ENCODE measurements around the gene C14orf119. TPM values are rescaled to one million over a fixed set of nuclear protein-coding genes. Genes with fewer than 3 reads are reported as not detected.

C14orf119 gene
- total RNA-seq, 3 donors from 2014 or later (not counting 1 experiment from before 2014, with no cell fraction given): 10.6 to 19.0 (median 14.7) TPM

DNA sequence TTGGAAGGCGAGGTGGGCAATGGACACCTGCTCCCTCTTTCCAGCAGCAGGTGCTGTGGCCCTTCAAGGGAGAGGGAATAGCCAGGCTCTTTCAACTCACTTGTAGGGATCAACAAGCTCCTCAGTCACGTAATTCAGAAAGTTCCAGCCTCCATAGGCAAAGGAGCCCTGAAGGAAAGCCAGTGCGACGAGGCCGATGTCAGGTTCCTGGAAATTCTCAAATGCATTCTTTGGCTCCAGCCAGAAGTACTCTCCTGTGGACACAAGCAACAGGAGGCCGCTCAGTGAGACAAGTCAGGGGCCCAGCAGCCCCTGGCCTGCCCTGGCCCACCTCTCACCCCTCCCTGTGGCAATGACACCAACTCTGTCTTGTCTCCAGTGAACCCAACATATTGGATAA lies 45.1 kb downstream of the C14orf119 start:
- Mint-ChIP-seq H3K27me3 (ENCODE audit: low read depth in 2 of 2) (peaks cover 0 to 2% of the 10 kb centered on the region in 2 donors), H3K36me3 (no peaks in the 10 kb centered on the region), H3K4me1 (no peaks in the 10 kb centered on the region), H3K9me3 (no peaks in the 10 kb centered on the region), H3K27ac (no peak overlapping the region), H3K4me3 (no peak overlapping the region)
- Histone ChIP-seq H3K36me3 (ENCODE audit: control insufficient read depth, insufficient read depth, low read length) (no peaks in the 10 kb centered on the region), H3K27me3 (ENCODE audit: control insufficient read depth, insufficient read depth, low read length) (no peaks in the 10 kb centered on the region), H3K4me1 (ENCODE audit: control insufficient read depth, insufficient read depth, low read length) (no peaks in the 10 kb centered on the region), H3K27ac (ENCODE audit: low read length) (no peak overlapping the region), H3K4me3 (ENCODE audit: low read length) (no peak overlapping the region), H3K9me3 (ENCODE audit: control insufficient read depth, insufficient read depth, low read length) (no peaks in the 10 kb centered on the region)
- no peak for DNase-seq
- intact Hi-C loops (cut with micrococcal nuclease): no loop called here
- TF ChIP-seq, protein P1, sequence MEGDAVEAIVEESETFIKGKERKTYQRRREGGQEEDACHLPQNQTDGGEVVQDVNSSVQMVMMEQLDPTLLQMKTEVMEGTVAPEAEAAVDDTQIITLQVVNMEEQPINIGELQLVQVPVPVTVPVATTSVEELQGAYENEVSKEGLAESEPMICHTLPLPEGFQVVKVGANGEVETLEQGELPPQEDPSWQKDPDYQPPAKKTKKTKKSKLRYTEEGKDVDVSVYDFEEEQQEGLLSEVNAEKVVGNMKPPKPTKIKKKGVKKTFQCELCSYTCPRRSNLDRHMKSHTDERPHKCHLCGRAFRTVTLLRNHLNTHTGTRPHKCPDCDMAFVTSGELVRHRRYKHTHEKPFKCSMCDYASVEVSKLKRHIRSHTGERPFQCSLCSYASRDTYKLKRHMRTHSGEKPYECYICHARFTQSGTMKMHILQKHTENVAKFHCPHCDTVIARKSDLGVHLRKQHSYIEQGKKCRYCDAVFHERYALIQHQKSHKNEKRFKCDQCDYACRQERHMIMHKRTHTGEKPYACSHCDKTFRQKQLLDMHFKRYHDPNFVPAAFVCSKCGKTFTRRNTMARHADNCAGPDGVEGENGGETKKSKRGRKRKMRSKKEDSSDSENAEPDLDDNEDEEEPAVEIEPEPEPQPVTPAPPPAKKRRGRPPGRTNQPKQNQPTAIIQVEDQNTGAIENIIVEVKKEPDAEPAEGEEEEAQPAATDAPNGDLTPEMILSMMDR (IDR thresholded peaks at IDR 0.05): no peak
- 90% methylated on average over 6 of the region's 6 CpGs for WGBS (ENCODE audit: insufficient coverage)
- ATAC-seq: no peak

DNA sequence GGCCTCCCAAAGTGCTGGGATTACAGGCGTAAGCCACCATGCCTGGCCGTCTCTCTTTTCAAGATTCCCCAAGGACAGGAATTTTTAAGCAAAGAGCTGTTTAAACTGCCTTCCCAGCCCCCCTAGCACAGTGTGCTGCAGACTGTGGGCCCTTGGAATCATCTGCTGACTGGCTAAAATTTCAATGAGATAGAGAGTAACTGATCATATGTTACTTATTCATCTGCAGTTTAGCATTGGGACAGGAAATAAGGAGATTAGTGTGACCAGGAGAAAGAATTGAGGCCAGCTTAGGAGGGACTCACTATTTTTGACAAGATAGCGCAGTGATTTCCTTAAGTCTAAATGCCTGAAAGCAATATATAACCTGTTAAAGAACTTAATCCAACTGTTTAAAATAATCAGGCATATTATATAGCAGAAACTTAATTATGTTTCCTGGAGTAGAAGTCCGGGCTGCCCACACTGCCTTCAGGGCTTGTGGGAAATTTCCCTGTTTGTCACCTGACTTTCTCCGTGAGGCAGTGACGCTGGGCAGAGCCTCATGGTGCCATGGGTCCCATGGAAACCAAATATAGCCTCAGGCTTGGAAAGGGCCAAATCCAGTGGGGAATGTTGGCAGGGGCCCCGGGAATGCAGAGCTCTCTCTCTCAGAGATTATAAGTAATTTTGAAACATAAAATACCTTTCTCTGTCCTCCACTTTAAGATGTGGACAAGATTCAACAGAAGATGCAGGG lies 46.6 kb downstream of the C14orf119 start:
- Histone ChIP-seq H3K27ac (ENCODE audit: low read length) (no peak overlapping the region), H3K27me3 (ENCODE audit: control insufficient read depth, insufficient read depth, low read length) (no peaks in the 10 kb centered on the region), H3K4me1 (ENCODE audit: control insufficient read depth, insufficient read depth, low read length) (no peaks in the 10 kb centered on the region), H3K36me3 (ENCODE audit: control insufficient read depth, insufficient read depth, low read length) (no peaks in the 10 kb centered on the region), H3K4me3 (ENCODE audit: low read length) (no peak overlapping the region), H3K9me3 (ENCODE audit: control insufficient read depth, insufficient read depth, low read length) (no peaks in the 10 kb centered on the region)
- Mint-ChIP-seq H3K27ac (no peak overlapping the region), H3K27me3 (ENCODE audit: low read depth in 2 of 2) (peaks cover 0 to 2% of the 10 kb centered on the region in 2 donors), H3K36me3 (no peaks in the 10 kb centered on the region), H3K4me3 (no peak overlapping the region), H3K4me1 (no peaks in the 10 kb centered on the region), H3K9me3 (no peaks in the 10 kb centered on the region)
- intact Hi-C loops (cut with micrococcal nuclease): no loop called here
- WGBS (ENCODE audit: insufficient coverage): 88% methylated on average over 6 of the region's 7 CpGs
- DNase-seq: no peak
- TF ChIP-seq, protein P1 (IDR thresholded peaks at IDR 0.05): no peak
- no peak for ATAC-seq

DNA sequence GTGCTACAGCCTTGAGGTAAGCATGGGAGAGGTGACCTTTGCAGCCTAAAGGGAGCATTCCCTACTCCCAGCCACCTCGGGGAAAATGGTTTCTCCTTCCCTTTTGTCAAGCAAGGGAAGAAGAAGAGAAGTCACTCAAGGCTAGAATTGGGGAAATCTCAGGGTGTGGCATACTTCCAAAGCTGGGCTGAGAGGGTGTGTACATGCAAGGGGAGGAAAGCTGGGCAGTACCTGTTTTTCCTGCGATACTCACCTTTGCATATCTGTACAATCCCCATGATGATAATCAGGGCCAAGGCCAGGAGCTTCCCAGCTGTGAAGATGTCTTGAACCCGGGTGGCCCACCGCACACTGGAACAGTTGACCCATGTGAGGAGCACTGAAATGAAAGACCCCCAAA lies 47.5 kb downstream of the C14orf119 start:
- Histone ChIP-seq H3K36me3 (ENCODE audit: control insufficient read depth, insufficient read depth, low read length) (no peaks in the 10 kb centered on the region), H3K4me3 (ENCODE audit: low read length) (no peak overlapping the region), H3K27me3 (ENCODE audit: control insufficient read depth, insufficient read depth, low read length) (no peaks in the 10 kb centered on the region), H3K4me1 (ENCODE audit: control insufficient read depth, insufficient read depth, low read length) (no peaks in the 10 kb centered on the region), H3K27ac (ENCODE audit: low read length) (no peak overlapping the region), H3K9me3 (ENCODE audit: control insufficient read depth, insufficient read depth, low read length) (no peaks in the 10 kb centered on the region)
- intact Hi-C loops (cut with micrococcal nuclease): no loop called here
- WGBS (ENCODE audit: insufficient coverage): 82% methylated on average over 4 of the region's 4 CpGs
- Mint-ChIP-seq H3K27me3 (ENCODE audit: low read depth in 2 of 2) (peaks cover 0 to 5% of the 10 kb centered on the region in 2 donors), H3K9me3 (no peaks in the 10 kb centered on the region), H3K4me3 (no peak overlapping the region), H3K27ac (no peak overlapping the region), H3K36me3 (no peaks in the 10 kb centered on the region), H3K4me1 (no peaks in the 10 kb centered on the region)
- ATAC-seq: no peak
- TF ChIP-seq, protein P1 (IDR thresholded peaks at IDR 0.05): no peak
- DNase-seq: no peak

DNA sequence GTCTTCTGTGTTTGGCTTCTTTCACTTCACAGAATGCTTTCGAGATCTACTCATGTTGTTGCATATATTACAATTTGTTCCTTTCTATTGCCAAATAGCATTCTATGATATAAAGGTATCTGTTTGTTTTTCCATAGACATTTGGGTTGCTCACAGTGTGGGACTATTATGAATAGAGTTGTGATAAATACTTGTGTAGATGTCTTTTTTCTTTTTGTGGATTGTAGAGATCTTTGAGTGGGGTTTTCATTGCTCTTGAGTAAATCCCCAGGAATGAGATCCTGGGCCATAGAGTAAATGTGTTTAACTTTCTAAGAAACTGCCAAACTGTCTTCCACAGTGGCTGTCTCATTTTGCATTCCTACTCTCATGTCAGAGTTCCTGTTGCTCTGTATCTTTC lies 48.6 kb downstream of the C14orf119 start:
- Histone ChIP-seq H3K36me3 (ENCODE audit: control insufficient read depth, insufficient read depth, low read length) (no peaks in the 10 kb centered on the region), H3K27ac (ENCODE audit: low read length) (no peak overlapping the region), H3K9me3 (ENCODE audit: control insufficient read depth, insufficient read depth, low read length) (no peaks in the 10 kb centered on the region), H3K4me1 (ENCODE audit: control insufficient read depth, insufficient read depth, low read length) (no peaks in the 10 kb centered on the region), H3K27me3 (ENCODE audit: control insufficient read depth, insufficient read depth, low read length) (no peaks in the 10 kb centered on the region), H3K4me3 (ENCODE audit: low read length) (no peak overlapping the region)
- DNase-seq (no peak), ATAC-seq (no peak)
- WGBS (ENCODE audit: insufficient coverage): no CpG with 5 or more reads among the region's 1 CpG
- Mint-ChIP-seq H3K4me1 (no peaks in the 10 kb centered on the region), H3K4me3 (no peak overlapping the region), H3K27me3 (ENCODE audit: low read depth in 2 of 2) (peaks cover 0 to 5% of the 10 kb centered on the region in 2 donors), H3K36me3 (no peaks in the 10 kb centered on the region), H3K9me3 (no peaks in the 10 kb centered on the region), H3K27ac (no peak overlapping the region)
- TF ChIP-seq, protein P1 (IDR thresholded peaks at IDR 0.05): no peak
- intact Hi-C loops (cut with micrococcal nuclease): no loop called here
